Measurements from ENCODE around the gene BRD2.

The BRD2 gene

DNA sequence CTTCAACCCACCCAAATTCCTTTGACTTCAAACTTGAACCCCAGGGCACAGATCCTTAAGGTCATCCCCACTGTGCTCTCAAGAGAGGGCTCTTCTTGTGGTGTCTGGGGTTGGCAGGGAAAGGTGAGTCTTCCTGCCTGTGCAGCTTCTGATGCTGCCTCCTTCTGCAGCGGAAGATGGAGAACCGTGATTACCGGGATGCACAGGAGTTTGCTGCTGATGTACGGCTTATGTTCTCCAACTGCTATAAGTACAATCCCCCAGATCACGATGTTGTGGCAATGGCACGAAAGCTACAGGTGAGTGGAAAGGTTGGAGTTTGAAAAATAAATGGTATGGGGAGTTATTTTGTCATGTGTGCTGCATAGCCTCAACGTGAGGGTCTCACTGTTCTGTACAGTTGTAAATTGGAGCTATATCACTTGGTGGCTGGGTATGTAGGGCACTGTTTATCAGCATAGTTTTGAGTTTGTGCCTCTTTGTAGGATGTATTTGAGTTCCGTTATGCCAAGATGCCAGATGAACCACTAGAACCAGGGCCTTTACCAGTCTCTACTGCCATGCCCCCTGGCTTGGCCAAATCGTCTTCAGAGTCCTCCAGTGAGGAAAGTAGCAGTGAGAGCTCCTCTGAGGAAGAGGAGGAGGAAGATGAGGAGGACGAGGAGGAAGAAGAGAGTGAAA lies 9.0 kb downstream of the BRD2 start:
- DNase-seq (ENCODE audit: low read depth): no peak
- TF ChIP-seq, protein P1, sequence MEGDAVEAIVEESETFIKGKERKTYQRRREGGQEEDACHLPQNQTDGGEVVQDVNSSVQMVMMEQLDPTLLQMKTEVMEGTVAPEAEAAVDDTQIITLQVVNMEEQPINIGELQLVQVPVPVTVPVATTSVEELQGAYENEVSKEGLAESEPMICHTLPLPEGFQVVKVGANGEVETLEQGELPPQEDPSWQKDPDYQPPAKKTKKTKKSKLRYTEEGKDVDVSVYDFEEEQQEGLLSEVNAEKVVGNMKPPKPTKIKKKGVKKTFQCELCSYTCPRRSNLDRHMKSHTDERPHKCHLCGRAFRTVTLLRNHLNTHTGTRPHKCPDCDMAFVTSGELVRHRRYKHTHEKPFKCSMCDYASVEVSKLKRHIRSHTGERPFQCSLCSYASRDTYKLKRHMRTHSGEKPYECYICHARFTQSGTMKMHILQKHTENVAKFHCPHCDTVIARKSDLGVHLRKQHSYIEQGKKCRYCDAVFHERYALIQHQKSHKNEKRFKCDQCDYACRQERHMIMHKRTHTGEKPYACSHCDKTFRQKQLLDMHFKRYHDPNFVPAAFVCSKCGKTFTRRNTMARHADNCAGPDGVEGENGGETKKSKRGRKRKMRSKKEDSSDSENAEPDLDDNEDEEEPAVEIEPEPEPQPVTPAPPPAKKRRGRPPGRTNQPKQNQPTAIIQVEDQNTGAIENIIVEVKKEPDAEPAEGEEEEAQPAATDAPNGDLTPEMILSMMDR (IDR thresholded peaks at IDR 0.05; ENCODE audit: low read length, missing control alignments): no peak
- no peak overlapping the region for H3K4me3 ChIP-seq (replicated peaks; ENCODE audit: low read depth, low read length)

- no peak overlapping the region for H3K4me3 ChIP-seq (replicated peaks; ENCODE audit: low read depth, low read length)
- DNase-seq (ENCODE audit: low read depth): no peak
- TF ChIP-seq, protein P1 (IDR thresholded peaks at IDR 0.05; ENCODE audit: low read length, missing control alignments): no peak
Observed at GRCh38 chr6:32977953-32978324, 9.5 kb downstream of the BRD2 start.

- DNase-seq (ENCODE audit: low read depth): no peak
- no peak overlapping the region for H3K4me3 ChIP-seq (replicated peaks; ENCODE audit: low read depth, low read length)
- TF ChIP-seq, protein P1 (IDR thresholded peaks at IDR 0.05; ENCODE audit: low read length, missing control alignments): no peak
Observed at GRCh38 chr6:32979720-32980487, 11.5 kb downstream of the BRD2 start.

DNA sequence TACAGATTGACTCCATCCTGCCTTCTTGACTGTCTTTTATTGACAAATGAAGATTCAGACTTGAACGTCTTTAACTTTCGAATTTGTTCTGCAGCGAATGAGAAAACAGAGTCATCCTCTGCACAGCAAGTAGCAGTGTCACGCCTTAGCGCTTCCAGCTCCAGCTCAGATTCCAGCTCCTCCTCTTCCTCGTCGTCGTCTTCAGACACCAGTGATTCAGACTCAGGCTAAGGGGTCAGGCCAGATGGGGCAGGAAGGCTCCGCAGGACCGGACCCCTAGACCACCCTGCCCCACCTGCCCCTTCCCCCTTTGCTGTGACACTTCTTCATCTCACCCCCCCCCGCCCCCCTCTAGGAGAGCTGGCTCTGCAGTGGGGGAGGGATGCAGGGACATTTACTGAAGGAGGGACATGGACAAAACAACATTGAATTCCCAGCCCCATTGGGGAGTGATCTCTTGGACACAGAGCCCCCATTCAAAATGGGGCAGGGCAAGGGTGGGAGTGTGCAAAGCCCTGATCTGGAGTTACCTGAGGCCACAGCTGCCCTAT lies 12.2 kb downstream of the BRD2 start:
- TF ChIP-seq, protein P1 (IDR thresholded peaks at IDR 0.05; ENCODE audit: low read length, missing control alignments): no peak
- no peak overlapping the region for H3K4me3 ChIP-seq (replicated peaks; ENCODE audit: low read depth, low read length)
- DNase-seq (ENCODE audit: low read depth): no peak

DNA sequence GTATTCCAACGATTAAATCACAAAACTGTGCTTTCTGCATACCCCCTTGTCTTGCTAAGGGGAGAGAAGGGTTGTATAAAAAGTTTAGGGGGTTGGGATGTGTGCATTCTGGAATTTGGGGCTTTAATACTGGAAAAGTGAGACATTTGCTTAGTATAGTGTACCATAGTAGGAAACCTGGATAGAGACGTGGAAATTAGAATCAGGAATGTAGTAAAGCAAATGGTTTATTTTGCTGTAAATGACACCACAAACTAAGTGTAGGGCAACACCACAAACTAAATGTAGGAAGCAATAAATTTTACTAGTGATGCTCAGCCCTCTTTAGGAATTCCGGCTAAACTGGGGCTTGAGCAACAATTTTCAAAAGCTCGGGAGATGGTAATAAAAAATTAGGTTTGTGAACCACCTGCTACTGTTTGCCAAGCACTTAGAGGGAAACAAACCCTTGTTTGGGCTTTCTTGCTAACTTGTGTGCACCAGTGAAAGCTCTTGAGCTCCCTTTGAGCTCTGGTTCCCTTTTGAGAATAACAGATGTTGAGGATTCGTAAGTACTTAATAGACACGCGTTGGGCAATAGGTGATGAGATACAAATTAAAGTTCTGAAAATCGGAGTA lies 13.8 kb downstream of the BRD2 start:
- TF ChIP-seq, protein P1 (IDR thresholded peaks at IDR 0.05; ENCODE audit: low read length, missing control alignments): no peak
- no peak for DNase-seq (ENCODE audit: low read depth)
- H3K4me3 ChIP-seq (replicated peaks; ENCODE audit: low read depth, low read length): no peak overlapping the region

DNA sequence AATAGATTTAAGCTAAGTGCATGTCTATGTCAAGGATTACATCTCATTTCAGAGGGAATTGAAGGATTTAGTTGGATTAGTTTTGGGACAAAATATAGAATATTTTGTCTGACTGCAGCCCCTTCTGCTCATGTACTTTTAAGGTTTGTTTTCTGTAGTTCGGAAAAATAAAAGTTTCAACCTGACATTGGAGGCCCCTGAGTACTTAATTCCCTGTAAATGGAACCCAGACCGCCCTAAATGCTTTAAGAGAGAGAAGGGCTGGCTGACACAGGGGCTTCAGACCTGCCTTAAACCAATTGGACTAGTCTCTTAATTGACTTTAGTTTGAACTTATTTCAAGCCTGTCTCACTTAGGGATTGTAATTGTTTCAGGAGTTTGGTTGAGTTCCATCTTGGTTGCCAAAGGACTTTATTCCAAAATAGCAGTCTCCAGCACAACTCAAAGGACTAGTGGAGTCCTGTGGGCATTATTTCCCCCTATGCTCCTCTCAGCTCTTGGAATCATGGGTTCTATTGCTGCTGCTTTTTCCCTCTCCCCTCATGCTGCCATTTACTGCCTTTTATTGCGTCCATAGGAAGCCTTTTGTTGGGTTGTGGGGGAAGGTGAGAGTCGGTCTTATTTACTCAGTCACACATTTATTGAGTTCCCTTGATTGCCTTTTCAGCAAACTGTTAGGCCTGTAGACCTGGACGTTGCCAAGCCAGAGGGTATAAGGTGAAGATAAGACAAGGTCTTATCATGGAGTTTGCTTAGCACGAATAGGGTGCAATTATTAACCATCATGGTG lies 14.5 kb downstream of the BRD2 start:
- DNase-seq (ENCODE audit: low read depth): no peak
- H3K4me3 ChIP-seq (replicated peaks; ENCODE audit: low read depth, low read length): no peak overlapping the region
- TF ChIP-seq, protein P1 (IDR thresholded peaks at IDR 0.05; ENCODE audit: low read length, missing control alignments): no peak

All from fibroblast of pulmonary artery (primary cell).